OCI-LY7 (cell line): ENCODE measurements around the gene ELK3. TPM values are rescaled to one million over a fixed set of nuclear protein-coding genes. Genes with fewer than 3 reads are reported as not detected.

ENCODE experiments used
- BruUV-seq: library from RNA; stranded (reverse); fragments of 400-500 nt; replicated peaks from 2 replicates; lab custom pipeline; 2021; lab: Mats Ljungman, UMichigan
- CTCF ChIA-PET: fragments of 300-600 bp; sonication (Branson Sonifier 250); formaldehyde crosslinking; loops from one replicate; lab custom pipeline; 2022; ENCODE audit warnings: antibody characterized with exemption; ENCODE audit not compliant: unreplicated experiment; lab: Charles Lee
- POLR2A ChIA-PET: fragments of 300-600 bp; sonication (Branson Sonifier 250); formaldehyde crosslinking; loops from one replicate; lab custom pipeline; 2022; ENCODE audit warnings: antibody characterized with exemption; lab: Charles Lee
- DNase-seq: peaks from one replicate; pipeline ENCODE4 v3.0.0-alpha.2; 2015; ENCODE audit warnings: low spot score
- H2AFZ ChIP-seq: fragments of 200-600 bp; sonication (generic), shearing (Covaris generic); 2 replicates; pipeline ENCODE4 v1.6.1; 2014; ENCODE audit warnings: mild to moderate bottlenecking, antibody characterized with exemption, low read length, moderate library complexity
- H3K27ac ChIP-seq: fragments of 200-600 bp; sonication (generic); 2 replicates; pipeline ENCODE4 v1.5.1; 2014; ENCODE audit warnings: mixed run types, low read depth, mild to moderate bottlenecking, moderate library complexity, low read length, inconsistent platforms; ENCODE audit not compliant: poor library complexity, severe bottlenecking
- H3K36me3 ChIP-seq: fragments of 200-600 bp; sonication (generic); 2 replicates; pipeline ENCODE4 v1.6.1; 2014; ENCODE audit warnings: mild to moderate bottlenecking, antibody characterized with exemption, low read length, moderate library complexity, mixed read lengths; ENCODE audit not compliant: insufficient read depth
- H3K4me1 ChIP-seq: fragments of 200-600 bp; sonication (generic); 2 replicates; pipeline ENCODE4 v1.5.1; 2014; ENCODE audit warnings: mild to moderate bottlenecking, low read length; ENCODE audit not compliant: insufficient read depth, poor library complexity, severe bottlenecking
- H3K4me2 ChIP-seq: fragments of 200-600 bp; sonication (generic); 2 replicates; pipeline ENCODE4 v1.6.1; 2014; ENCODE audit warnings: mild to moderate bottlenecking, low read length
- H3K4me3 ChIP-seq: fragments of 200-600 bp; sonication (generic); 2 replicates; pipeline ENCODE4 v1.5.1; 2014; ENCODE audit warnings: mild to moderate bottlenecking, low read depth, low read length; ENCODE audit not compliant: poor library complexity, severe bottlenecking
- H3K79me2 ChIP-seq: fragments of 200-600 bp; sonication (generic); 2 replicates; pipeline ENCODE4 v1.6.1; 2016; ENCODE audit warnings: low read depth, mild to moderate bottlenecking, low read length, moderate library complexity, mixed read lengths; ENCODE audit not compliant: insufficient read depth
- H3K9me2 ChIP-seq: fragments of 200-600 bp; sonication (generic); 2 replicates; pipeline ENCODE4 v1.6.1; 2016; ENCODE audit warnings: mild to moderate bottlenecking, low read length, mixed read lengths; ENCODE audit not compliant: insufficient read depth
- H3K9me3 ChIP-seq: fragments of 200-600 bp; sonication (generic); 2 replicates; pipeline ENCODE4 v1.6.1; 2014; ENCODE audit warnings: mild to moderate bottlenecking, mixed run types, low read length, mixed read lengths
- H4K20me1 ChIP-seq: fragments of 200-600 bp; sonication (generic); 2 replicates; pipeline ENCODE4 v1.6.1; 2014; ENCODE audit warnings: mild to moderate bottlenecking, antibody characterized with exemption, low read length, moderate library complexity, mixed read lengths; ENCODE audit not compliant: insufficient read depth
- CTCF ChIP-seq: fragments of 200-600 bp; sonication (generic); conservative IDR thresholded peaks from 2 replicates; pipeline ENCODE4 v1.5.1; 2014; ENCODE audit warnings: mild to moderate bottlenecking, antibody characterized with exemption, low read length, moderate library complexity, mixed read lengths
- EZH2phosphoT487 ChIP-seq: fragments of 200-600 bp; sonication (generic); IDR thresholded peaks from 2 replicates; pipeline ENCODE4 v1.6.1; 2018; ENCODE audit warnings: low read depth, borderline replicate concordance, mild to moderate bottlenecking, mixed run types, antibody characterized with exemption, low read length, moderate library complexity, mixed read lengths
- intact Hi-C: fragments of 100-400 bp; cut with micrococcal nuclease; formaldehyde crosslinking; loops from one replicate; pipeline ENCODE4 v1.10.0; 2022; ENCODE audit not compliant: unreplicated experiment
- total RNA-seq, 2 experiments: library from RNA; depleted of rRNA in 1 of 2; stranded (reverse); fragments of >200 nt in 1 of 2; shearing (Covaris generic) in 1 of 2; gene quantifications; 2 replicates each; pipeline ENCODE4 v1.2.3, GENCODE V29; 2014 to 2022

ELK3 gene
- total RNA-seq, 2 experiments from 2014 or later = 1.9 to 4.2 TPM

GRCh38 chr12:96150442-96150841 is 43.7 kb upstream of the ELK3 start:
- CTCF ChIA-PET = no interaction called here
- POLR2A ChIA-PET = interaction anchor here (0.6 to 0.7 kb wide), 4 partner anchors 50 to 1820 kb away, joined by 3 to 6 read pairs (median 3); no protein-coding TSS in a partner anchor

GRCh38 chr12:96152164-96152563 is 42.0 kb upstream of the ELK3 start:
- Histone ChIP-seq H4K20me1 (no peaks in the 10 kb centered on the region), H3K36me3 (no peaks in the 10 kb centered on the region), H3K27ac (no peak overlapping the region), H2AFZ (no peak overlapping the region), H3K4me1 (no peaks in the 10 kb centered on the region), H3K4me3 (no peak overlapping the region), H3K4me2 (no peak overlapping the region), H3K79me2 (no peaks in the 10 kb centered on the region), H3K9me3 (no peaks in the 10 kb centered on the region), H3K9me2 (no peaks in the 10 kb centered on the region)
- intact Hi-C loops = no loop called here
- ChIA-PET POLR2A (no interaction called here), CTCF (no interaction called here)
- no TSS peak for BruUV-seq
- DNase-seq = no peak
- TF ChIP-seq CTCF (no peak), EZH2phosphoT487 (no peak)

More at GRCh38 chr12:96150442-96150841, 43.7 kb upstream of the ELK3 start:
- no peak for TF ChIP-seq CTCF
- no peak for TF ChIP-seq EZH2phosphoT487
- Histone ChIP-seq H4K20me1 (no peaks in the 10 kb centered on the region), H3K27ac (no peak overlapping the region), H3K79me2 (no peaks in the 10 kb centered on the region), H3K36me3 (no peaks in the 10 kb centered on the region), H2AFZ (no peak overlapping the region), H3K4me2 (no peak overlapping the region), H3K9me2 (no peaks in the 10 kb centered on the region), H3K4me3 (no peak overlapping the region), H3K9me3 (no peaks in the 10 kb centered on the region), H3K4me1 (no peaks in the 10 kb centered on the region)
- intact Hi-C loops = no loop called here
- BruUV-seq = no TSS peak
- no peak for DNase-seq

GRCh38 chr12:96153131-96153725 is 40.9 kb upstream of the ELK3 start:
- no peak for DNase-seq
- no peak overlapping the region for H3K4me3 ChIP-seq
- ChIA-PET POLR2A (interaction anchor here (0.6 to 1.0 kb wide), 2 partner anchors 17 to 35 kb away, joined by 3 to 4 read pairs; no protein-coding TSS in a partner anchor), CTCF (no interaction called here)
- BruUV-seq = no TSS peak
- H3K79me2 ChIP-seq = no peaks in the 10 kb centered on the region
- no peak overlapping the region for H2AFZ ChIP-seq
- no peaks in the 10 kb centered on the region for H3K9me2 ChIP-seq
- H3K9me3 ChIP-seq = no peaks in the 10 kb centered on the region
- H3K27ac ChIP-seq = no peak overlapping the region
- intact Hi-C loops = no loop called here
- TF ChIP-seq CTCF = no peak
- TF ChIP-seq EZH2phosphoT487 = no peak
- no peaks in the 10 kb centered on the region for H3K4me1 ChIP-seq
- no peaks in the 10 kb centered on the region for H3K36me3 ChIP-seq
- H4K20me1 ChIP-seq = no peaks in the 10 kb centered on the region
- H3K4me2 ChIP-seq = no peak overlapping the region
